ENCODE measurements around the gene SYNGR1.
"Not testable (repeated sequence)": the region's sequence is repeated elsewhere in the genome, so short reads cannot be mapped to it uniquely, and the experiment has no call there.

SYNGR1 gene

GRCh38 chr22:39351689-39352214, 2.0 kb downstream of the SYNGR1 start:
- DNase-seq, result no peak

- no peak for DNase-seq
Observed at GRCh38 chr22:39352306-39352891, 2.6 kb downstream of the SYNGR1 start.

GRCh38 chr22:39353346-39353745, 3.6 kb downstream of the SYNGR1 start:
- no peak for DNase-seq

- DNase-seq, result no peak
Observed at GRCh38 chr22:39355080-39355479, 5.3 kb downstream of the SYNGR1 start.

- DNase-seq, result not testable (repeated sequence)
Observed at GRCh38 chr22:39355805-39356204, 6.0 kb downstream of the SYNGR1 start.

GRCh38 chr22:39356464-39356863, 6.7 kb downstream of the SYNGR1 start:
- no peak for DNase-seq

GRCh38 chr22:39357110-39358108, 7.6 kb downstream of the SYNGR1 start:
- not testable (repeated sequence) for DNase-seq

GRCh38 chr22:39358197-39358596, 8.4 kb downstream of the SYNGR1 start:
- not testable (repeated sequence) for DNase-seq

GRCh38 chr22:39359659-39360195, 9.9 kb downstream of the SYNGR1 start:
- no peak for DNase-seq

- no peak for DNase-seq
Observed at GRCh38 chr22:39360242-39360641, 10.5 kb downstream of the SYNGR1 start.

GRCh38 chr22:39360674-39361413, 11.1 kb downstream of the SYNGR1 start:
- no peak for DNase-seq

- no peak for DNase-seq
Observed at GRCh38 chr22:39361496-39361895, 11.7 kb downstream of the SYNGR1 start.

- no peak for DNase-seq
Observed at GRCh38 chr22:39362271-39362670, 12.5 kb downstream of the SYNGR1 start.

- DNase-seq, result no peak
Observed at GRCh38 chr22:39362932-39363331, 13.1 kb downstream of the SYNGR1 start.

GRCh38 chr22:39363751-39364515, 14.1 kb downstream of the SYNGR1 start:
- DNase-seq, result no peak

GRCh38 chr22:39364714-39365491, 15.1 kb downstream of the SYNGR1 start:
- DNase-seq, result no peak

GRCh38 chr22:39365492-39365780, 15.6 kb downstream of the SYNGR1 start:
- no peak for DNase-seq

- DNase-seq, result no peak
Observed at GRCh38 chr22:39367035-39367434, 17.2 kb downstream of the SYNGR1 start.

- DNase-seq, result no peak
Observed at GRCh38 chr22:39368461-39368911, 18.7 kb downstream of the SYNGR1 start.

GRCh38 chr22:39369186-39369585, 19.4 kb downstream of the SYNGR1 start:
- DNase-seq, result no peak

GRCh38 chr22:39369586-39369985, 19.8 kb downstream of the SYNGR1 start:
- no peak for DNase-seq

All from stimulated activated CD8-positive, alpha-beta memory T cell treated with anti-CD3 and anti-CD28 coated beads, Interleukin-4, amount 100 ng/mL, for 48 hours (primary cell).